HUES48 (cell line): ENCODE data around the gene CAND2.
A peak's percentile ranks its signal among the peaks of the same experiment; 100 is the strongest.
"Not testable (repeated sequence)": the region's sequence is repeated elsewhere in the genome, so short reads cannot be mapped to it uniquely, and the experiment has no call there.

Experiments used
- H3K27ac ChIP-seq: one replicate; pipeline ENCODE4 v1.7.0; 2013; ENCODE audit warnings: low read depth, low read length, inconsistent platforms
- H3K27me3 ChIP-seq: 2 replicates; pipeline ENCODE4 v1.6.1; 2013; ENCODE audit warnings: mild to moderate bottlenecking, low read length; ENCODE audit not compliant: control insufficient read depth, insufficient read depth
- H3K36me3 ChIP-seq: 2 replicates; pipeline ENCODE4 v1.6.1; 2013; ENCODE audit warnings: low read length; ENCODE audit not compliant: control insufficient read depth, insufficient read depth
- H3K4me1 ChIP-seq: 2 replicates; pipeline ENCODE4 v1.6.1; 2013; ENCODE audit warnings: mild to moderate bottlenecking, low read length; ENCODE audit not compliant: control insufficient read depth, insufficient read depth
- H3K4me3 ChIP-seq: 2 replicates; pipeline ENCODE4 v1.5.1; 2013; ENCODE audit warnings: mild to moderate bottlenecking, low read depth, low read length
- H3K9ac ChIP-seq: 2 replicates; pipeline ENCODE4 v1.6.1; 2013; ENCODE audit warnings: mild to moderate bottlenecking, low read depth, low read length, moderate library complexity
- H3K9me3 ChIP-seq: 2 replicates; pipeline ENCODE4 v1.6.1; 2013; ENCODE audit warnings: low read length; ENCODE audit not compliant: control insufficient read depth, insufficient read depth

CAND2 gene

GRCh38 chr3:12773030-12773709, 23.3 kb upstream of the CAND2 start:
- H3K9ac ChIP-seq, result no peak overlapping the region
- no peak overlapping the region for H3K4me3 ChIP-seq
- H3K27me3 ChIP-seq, result no peaks in the 10 kb centered on the region
- no peak overlapping the region for H3K27ac ChIP-seq
- H3K4me1 ChIP-seq, result no peaks in the 10 kb centered on the region
- H3K36me3 ChIP-seq, result no peaks in the 10 kb centered on the region
- H3K9me3 ChIP-seq, result no peaks in the 10 kb centered on the region

GRCh38 chr3:12773710-12774086, 22.8 kb upstream of the CAND2 start:
- Histone ChIP-seq H3K9ac (no peak overlapping the region), H3K27ac (no peak overlapping the region), H3K4me1 (no peaks in the 10 kb centered on the region), H3K9me3 (no peaks in the 10 kb centered on the region), H3K4me3 (no peak overlapping the region), H3K27me3 (no peaks in the 10 kb centered on the region), H3K36me3 (no peaks in the 10 kb centered on the region)

- Histone ChIP-seq H3K36me3 (no peaks in the 10 kb centered on the region), H3K4me3 (no peak overlapping the region), H3K9ac (no peak overlapping the region), H3K9me3 (no peaks in the 10 kb centered on the region), H3K4me1 (no peaks in the 10 kb centered on the region), H3K27me3 (no peaks in the 10 kb centered on the region), H3K27ac (no peak overlapping the region)
Measured at GRCh38 chr3:12774619-12775018, 21.9 kb upstream of the CAND2 start.

GRCh38 chr3:12775226-12775625, 21.3 kb upstream of the CAND2 start:
- H3K4me1 ChIP-seq, result no peaks in the 10 kb centered on the region

GRCh38 chr3:12775970-12776369, 20.5 kb upstream of the CAND2 start:
- not testable (repeated sequence) for H3K4me1 ChIP-seq, H3K4me3 ChIP-seq, H3K9me3 ChIP-seq, H3K27me3 ChIP-seq, H3K27ac ChIP-seq, H3K9ac ChIP-seq, H3K36me3 ChIP-seq

More at GRCh38 chr3:12775226-12775625, 21.3 kb upstream of the CAND2 start:
- Histone ChIP-seq H3K27me3 (no peaks in the 10 kb centered on the region), H3K4me3 (no peak overlapping the region), H3K27ac (no peak overlapping the region), H3K9me3 (no peaks in the 10 kb centered on the region), H3K9ac (no peak overlapping the region), H3K36me3 (no peaks in the 10 kb centered on the region)

- Histone ChIP-seq H3K9me3 (no peaks in the 10 kb centered on the region), H3K4me3 (no peak overlapping the region), H3K27ac (no peak overlapping the region), H3K27me3 (no peaks in the 10 kb centered on the region), H3K4me1 (peaks cover 3% of the 10 kb centered on the region; the same call in 1 of the 2 replicates), H3K36me3 (no peaks in the 10 kb centered on the region), H3K9ac (no peak overlapping the region)
Measured at GRCh38 chr3:12777171-12777570, 19.3 kb upstream of the CAND2 start.

- Histone ChIP-seq H3K27me3 (no peaks in the 10 kb centered on the region), H3K9me3 (no peaks in the 10 kb centered on the region), H3K4me1 (peaks cover 18% of the 10 kb centered on the region), H3K27ac (no peak overlapping the region), H3K36me3 (no peaks in the 10 kb centered on the region), H3K9ac (no peak overlapping the region), H3K4me3 (no peak overlapping the region)
Measured at GRCh38 chr3:12780751-12781150, 15.7 kb upstream of the CAND2 start.

- no peak overlapping the region for H3K9ac ChIP-seq
- H3K4me1 ChIP-seq, result peaks cover 18% of the 10 kb centered on the region
- no peaks in the 10 kb centered on the region for H3K36me3 ChIP-seq
- no peak overlapping the region for H3K4me3 ChIP-seq
- H3K27me3 ChIP-seq, result no peaks in the 10 kb centered on the region
- H3K27ac ChIP-seq, result no peak overlapping the region
- no peaks in the 10 kb centered on the region for H3K9me3 ChIP-seq
Measured at GRCh38 chr3:12782172-12782815, 14.2 kb upstream of the CAND2 start.

- Histone ChIP-seq H3K36me3 (no peaks in the 10 kb centered on the region), H3K27ac (peak overlapping the region; percentile 35), H3K4me3 (no peak overlapping the region), H3K27me3 (no peaks in the 10 kb centered on the region), H3K9me3 (no peaks in the 10 kb centered on the region), H3K4me1 (peaks cover 18% of the 10 kb centered on the region), H3K9ac (no peak overlapping the region)
Measured at GRCh38 chr3:12785096-12785495, 11.4 kb upstream of the CAND2 start.

GRCh38 chr3:12787346-12787745, 9.1 kb upstream of the CAND2 start:
- H3K4me1 ChIP-seq, result peaks cover 13% of the 10 kb centered on the region
- not testable (repeated sequence) for H3K4me3 ChIP-seq, H3K9ac ChIP-seq, H3K27me3 ChIP-seq, H3K36me3 ChIP-seq, H3K27ac ChIP-seq, H3K9me3 ChIP-seq

- H3K27me3 ChIP-seq, H3K4me3 ChIP-seq, H3K9me3 ChIP-seq, H3K27ac ChIP-seq, H3K36me3 ChIP-seq, H3K9ac ChIP-seq, H3K4me1 ChIP-seq: not testable (repeated sequence)
Measured at GRCh38 chr3:12787967-12788690, 8.4 kb upstream of the CAND2 start.
